ENCODE results near the gene GSTP1. TPM values are rescaled to one million over a fixed set of nuclear protein-coding genes. Genes with fewer than 3 reads are reported as not detected.

The GSTP1 gene
- total and polyA plus RNA-seq, 4 donors, result 632 to 2,206 (median 1,023) TPM

DNA sequence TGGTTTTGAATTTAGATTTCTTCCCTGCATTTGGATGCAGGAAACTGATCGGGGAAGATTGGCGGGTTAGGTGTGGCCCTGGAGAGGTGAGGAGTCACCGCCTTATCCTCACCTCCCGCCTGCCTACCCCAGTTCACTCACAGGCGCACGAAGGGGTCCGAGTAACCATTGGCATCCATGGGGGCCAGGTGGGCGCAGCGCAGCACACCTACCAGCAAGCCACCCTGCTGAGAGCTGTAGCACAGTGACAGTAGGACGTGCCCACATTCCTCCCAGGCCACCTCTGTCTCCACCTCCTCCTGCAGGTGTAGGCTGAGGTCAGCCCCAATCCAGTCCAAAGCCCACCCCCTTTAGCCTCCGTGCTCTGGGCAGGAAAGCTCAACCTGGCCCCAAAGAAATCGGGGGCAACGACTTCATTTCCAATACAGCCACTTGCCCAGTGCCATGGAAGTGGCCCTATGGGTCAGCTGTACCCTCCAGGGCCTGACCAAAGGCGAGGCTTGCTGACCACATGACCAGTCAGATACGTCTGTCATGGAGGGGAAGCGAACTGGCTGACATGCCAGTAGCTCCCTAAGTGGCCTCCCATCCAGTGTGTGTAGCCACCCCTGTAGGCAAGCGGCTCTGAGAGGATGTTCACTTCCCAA lies 29.8 kb downstream of the GSTP1 start:
- ATAC-seq (ENCODE audit: insufficient read depth, low FRiP score), result no peak
- peak overlapping the region; percentile 3 to 52 for H3K27ac ChIP-seq (ENCODE audit: low read depth in 1 of 2, low read length in 1 of 2)
- TF ChIP-seq, protein P1, sequence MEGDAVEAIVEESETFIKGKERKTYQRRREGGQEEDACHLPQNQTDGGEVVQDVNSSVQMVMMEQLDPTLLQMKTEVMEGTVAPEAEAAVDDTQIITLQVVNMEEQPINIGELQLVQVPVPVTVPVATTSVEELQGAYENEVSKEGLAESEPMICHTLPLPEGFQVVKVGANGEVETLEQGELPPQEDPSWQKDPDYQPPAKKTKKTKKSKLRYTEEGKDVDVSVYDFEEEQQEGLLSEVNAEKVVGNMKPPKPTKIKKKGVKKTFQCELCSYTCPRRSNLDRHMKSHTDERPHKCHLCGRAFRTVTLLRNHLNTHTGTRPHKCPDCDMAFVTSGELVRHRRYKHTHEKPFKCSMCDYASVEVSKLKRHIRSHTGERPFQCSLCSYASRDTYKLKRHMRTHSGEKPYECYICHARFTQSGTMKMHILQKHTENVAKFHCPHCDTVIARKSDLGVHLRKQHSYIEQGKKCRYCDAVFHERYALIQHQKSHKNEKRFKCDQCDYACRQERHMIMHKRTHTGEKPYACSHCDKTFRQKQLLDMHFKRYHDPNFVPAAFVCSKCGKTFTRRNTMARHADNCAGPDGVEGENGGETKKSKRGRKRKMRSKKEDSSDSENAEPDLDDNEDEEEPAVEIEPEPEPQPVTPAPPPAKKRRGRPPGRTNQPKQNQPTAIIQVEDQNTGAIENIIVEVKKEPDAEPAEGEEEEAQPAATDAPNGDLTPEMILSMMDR (IDR thresholded peaks at IDR 0.05; ENCODE audit: control extremely low read depth, extremely low read depth), result no peak
- peaks cover 0 to 3% (median 2%) of the 10 kb centered on the region in 3 donors for H3K27me3 ChIP-seq (ENCODE audit: control insufficient read depth in 3 of 3, insufficient read depth in 3 of 3, low read length in 2 of 3)
- H3K9ac ChIP-seq (ENCODE audit: insufficient read depth in 1 of 2, low read length in 2 of 2), result no peak overlapping the region
- H3K4me1 ChIP-seq (ENCODE audit: control insufficient read depth in 5 of 5, insufficient read depth in 5 of 5, low read length in 5 of 5), result peaks cover 0 to 7% (median 0%) of the 10 kb centered on the region in 5 donors
- WGBS, 2 donors, result 81 to 84% methylated on average over 17 of the region's 17 CpGs
- H3K4me3 ChIP-seq, result no peak overlapping the region
- H3K36me3 ChIP-seq (ENCODE audit: control insufficient read depth in 4 of 4, insufficient read depth in 4 of 4, low read length in 4 of 4), result peaks cover 0 to 37% (median 5%) of the 10 kb centered on the region in 4 donors
- H3K9me3 ChIP-seq (ENCODE audit: control insufficient read depth in 4 of 4, insufficient read depth in 3 of 4, low read length in 3 of 4), result no peaks in the 10 kb centered on the region
- DNase-seq, result no peak

DNA sequence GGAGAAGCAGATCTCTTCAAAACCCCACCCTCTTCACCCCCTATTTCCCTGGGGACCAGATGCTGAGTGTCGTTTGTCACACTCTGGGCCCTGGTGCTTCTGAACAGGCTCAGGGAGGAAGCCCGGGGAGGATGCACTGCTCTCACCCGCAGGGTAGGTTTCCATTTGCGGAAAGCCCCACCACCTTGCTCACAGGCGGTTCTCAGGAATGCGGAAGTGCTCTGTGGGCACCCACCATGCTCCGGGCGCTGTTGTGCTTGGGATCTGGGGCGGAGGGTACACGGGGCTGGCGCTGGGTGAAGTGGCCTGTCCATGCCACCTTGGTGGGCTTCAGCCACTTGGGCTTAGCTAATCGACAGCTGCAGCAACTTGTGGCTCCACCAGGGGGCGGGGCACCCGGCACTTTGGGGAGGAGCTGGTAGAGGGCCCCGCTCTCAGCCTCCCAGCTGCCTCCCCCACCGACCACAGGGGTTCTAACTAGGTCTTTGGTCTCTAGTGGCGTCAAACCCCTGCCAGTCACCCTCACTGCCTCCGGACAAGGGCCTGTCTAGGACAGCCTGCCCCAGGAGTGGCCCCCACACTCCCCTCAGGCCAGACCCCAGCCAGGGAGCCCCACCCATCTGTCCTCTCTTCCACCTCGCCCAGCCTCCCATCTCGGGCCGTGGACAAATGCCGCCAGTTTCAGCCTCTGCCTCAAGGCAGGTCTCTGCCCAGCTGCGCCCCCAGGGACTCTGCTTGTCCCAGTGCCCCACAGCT lies 30.5 kb downstream of the GSTP1 start:
- peak; percentile 48 to 70 (median 59) for DNase-seq
- H3K9ac ChIP-seq (ENCODE audit: insufficient read depth in 1 of 2, low read length in 2 of 2), result peak overlapping the region in 1 of 2 donors; percentile 4
- WGBS, 2 donors, result 12 to 13% methylated on average over 23 of the region's 23 CpGs

DNA sequence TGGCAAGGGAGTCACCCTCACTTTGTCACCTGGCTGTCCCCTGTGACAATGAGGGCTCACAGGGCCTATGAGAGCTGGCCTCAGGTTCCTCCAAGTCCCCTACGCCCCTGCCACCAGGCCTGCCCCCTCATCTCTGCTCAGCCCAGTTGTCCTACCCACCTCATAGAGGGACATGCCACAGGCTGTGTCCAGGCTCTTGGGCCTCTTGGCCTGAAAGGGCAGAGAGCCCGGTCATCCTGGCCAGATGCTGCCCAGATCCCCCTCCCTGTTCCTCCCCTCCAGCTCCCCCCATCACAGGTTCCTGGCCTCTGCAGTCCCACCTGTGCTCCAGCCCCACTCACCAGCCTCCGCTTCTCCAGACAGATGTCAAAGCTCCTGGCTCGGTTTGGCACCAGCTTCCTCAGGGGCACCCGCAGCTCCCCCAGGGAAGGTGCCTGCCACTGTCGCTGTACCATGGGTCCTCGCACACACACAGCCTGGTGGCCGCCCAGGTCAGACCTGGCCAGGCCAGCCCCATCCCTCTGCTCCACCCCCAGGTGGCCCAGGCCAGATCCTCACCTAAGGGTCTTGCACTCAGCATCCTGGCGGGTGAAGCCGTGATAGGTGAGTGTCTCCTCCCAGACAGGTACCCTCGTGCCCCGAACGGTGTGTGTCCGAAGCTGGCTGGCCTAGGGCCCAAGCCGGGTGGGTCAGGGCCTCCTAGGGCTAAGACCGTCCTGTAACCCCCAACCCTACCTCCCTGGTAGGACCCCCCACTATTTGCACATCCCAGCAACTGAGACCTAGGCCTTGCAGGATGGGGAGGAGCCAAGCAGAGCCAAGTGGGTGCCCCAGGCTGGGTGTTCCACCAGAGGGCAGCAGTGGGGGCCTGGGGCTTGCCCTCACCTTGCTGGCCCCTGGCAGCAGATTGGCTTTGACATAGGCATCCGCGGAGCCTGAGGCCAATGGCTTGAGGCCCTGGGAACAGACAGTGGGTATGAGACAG lies 31.4 kb downstream of the GSTP1 start:
- Histone ChIP-seq H3K4me3 (no peak overlapping the region), H3K36me3 (ENCODE audit: control insufficient read depth in 4 of 4, insufficient read depth in 4 of 4, low read length in 4 of 4) (peaks cover 0 to 28% (median 2%) of the 10 kb centered on the region in 4 donors), H3K4me1 (ENCODE audit: control insufficient read depth in 5 of 5, insufficient read depth in 5 of 5, low read length in 5 of 5) (peaks cover 0 to 7% (median 0%) of the 10 kb centered on the region in 5 donors), H3K27ac (ENCODE audit: low read depth in 1 of 2, low read length in 1 of 2) (peak overlapping the region; percentile 29 to 52), H3K9ac (ENCODE audit: insufficient read depth in 1 of 2, low read length in 2 of 2) (no peak overlapping the region), H3K27me3 (ENCODE audit: control insufficient read depth in 3 of 3, insufficient read depth in 3 of 3, low read length in 2 of 3) (peaks cover 0 to 3% (median 2%) of the 10 kb centered on the region in 3 donors), H3K9me3 (ENCODE audit: control insufficient read depth in 4 of 4, insufficient read depth in 3 of 4, low read length in 3 of 4) (no peaks in the 10 kb centered on the region)
- TF ChIP-seq, protein P1 (IDR thresholded peaks at IDR 0.05; ENCODE audit: control extremely low read depth, extremely low read depth), result no peak
- peak; percentile 48 for ATAC-seq (ENCODE audit: insufficient read depth, low FRiP score)
- no peak for DNase-seq
- WGBS, 2 donors, result 86 to 90% methylated on average over 18 of the region's 18 CpGs

More for the DNA sequence above, 30.5 kb downstream of the GSTP1 start:
- TF ChIP-seq, protein P1 (IDR thresholded peaks at IDR 0.05; ENCODE audit: control extremely low read depth, extremely low read depth), result peak; percentile 7
- peaks cover 0 to 33% (median 5%) of the 10 kb centered on the region in 4 donors for H3K36me3 ChIP-seq (ENCODE audit: control insufficient read depth in 4 of 4, insufficient read depth in 4 of 4, low read length in 4 of 4)
- peak; percentile 56 for ATAC-seq (ENCODE audit: insufficient read depth, low FRiP score)
- peaks cover 0 to 3% (median 2%) of the 10 kb centered on the region in 3 donors for H3K27me3 ChIP-seq (ENCODE audit: control insufficient read depth in 3 of 3, insufficient read depth in 3 of 3, low read length in 2 of 3)
- H3K4me3 ChIP-seq, result no peak overlapping the region
- H3K27ac ChIP-seq (ENCODE audit: low read depth in 1 of 2, low read length in 1 of 2), result peak overlapping the region; percentile 29 to 52
- H3K9me3 ChIP-seq (ENCODE audit: control insufficient read depth in 4 of 4, insufficient read depth in 3 of 4, low read length in 3 of 4), result no peaks in the 10 kb centered on the region
- peaks cover 0 to 7% (median 0%) of the 10 kb centered on the region in 5 donors for H3K4me1 ChIP-seq (ENCODE audit: control insufficient read depth in 5 of 5, insufficient read depth in 5 of 5, low read length in 5 of 5)
